Breast epithelium (tissue), 3 donors: ENCODE measurements around the gene FUCA2.

ENCODE experiments used
- CTCF ChIP-seq, 3 donors: fragments of 450-650 bp; IDR thresholded peaks; one replicate each; pipeline ENCODE4 v1.5.1; 2016 to 2017; ENCODE audit warnings: antibody characterized with exemption in 3 of 3, mild to moderate bottlenecking in 3 of 3, moderate library complexity in 3 of 3
- POLR2A ChIP-seq: fragments of 450-650 bp; IDR thresholded peaks from one replicate; pipeline ENCODE4 v1.6.1; 2016; ENCODE audit warnings: antibody characterized with exemption, mild to moderate bottlenecking, moderate library complexity

- TF ChIP-seq CTCF (IDR thresholded peaks at IDR 0.05) (no peak), POLR2A (no peak)
Observed at GRCh38 chr6:143546599-143546998, 35.1 kb upstream of the FUCA2 start.
